GM19023 (cell line): Measurements from ENCODE around the gene ARAF.
"Not testable (repeated sequence)": the region's sequence is repeated elsewhere in the genome, so short reads cannot be mapped to it uniquely, and the experiment has no call there.

Experiments
- ATAC-seq: cut with Tn5 transposase; IDR thresholded peaks from one replicate; pipeline ENCODE4 v1.9.1; 2021; ENCODE audit warnings: mild to moderate bottlenecking, moderate library complexity; ENCODE audit not compliant: unreplicated experiment

ARAF gene

DNA sequence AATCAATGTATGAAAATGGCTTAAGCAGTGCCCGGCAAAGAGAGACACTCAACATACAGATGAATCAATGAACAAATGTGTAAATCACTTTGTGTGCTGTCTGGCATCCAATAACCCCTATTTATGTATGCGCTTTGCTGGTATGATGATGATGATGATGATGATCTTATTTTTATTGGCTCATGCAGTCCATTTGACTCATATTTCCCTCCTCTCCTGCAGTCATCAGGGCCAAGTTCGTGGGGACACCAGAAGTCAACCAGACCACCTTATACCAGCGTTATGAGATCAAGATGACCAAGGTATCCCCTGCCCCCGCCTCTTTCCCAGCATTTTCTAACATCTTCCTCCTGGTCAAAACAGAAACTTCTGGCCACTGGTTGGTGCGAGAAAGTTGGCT, 23.7 kb downstream of the ARAF start:
- ATAC-seq = no peak

DNA sequence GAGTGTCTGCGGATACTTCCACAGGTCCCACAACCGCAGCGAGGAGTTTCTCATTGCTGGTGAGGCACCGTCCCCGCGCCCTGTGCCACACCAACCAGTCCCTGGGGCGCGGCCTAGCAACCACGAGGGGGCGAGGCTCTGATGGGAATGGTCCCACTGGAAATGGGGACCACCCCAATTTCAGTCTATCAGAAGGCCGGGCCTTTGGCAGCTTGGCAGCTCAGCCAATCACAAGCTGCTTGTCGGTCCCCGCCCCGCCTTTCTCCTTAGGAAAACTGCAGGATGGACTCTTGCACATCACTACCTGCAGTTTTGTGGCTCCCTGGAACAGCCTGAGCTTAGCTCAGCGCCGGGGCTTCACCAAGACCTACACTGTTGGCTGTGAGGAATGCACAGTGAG, 24.3 kb downstream of the ARAF start:
- ATAC-seq = no peak

DNA sequence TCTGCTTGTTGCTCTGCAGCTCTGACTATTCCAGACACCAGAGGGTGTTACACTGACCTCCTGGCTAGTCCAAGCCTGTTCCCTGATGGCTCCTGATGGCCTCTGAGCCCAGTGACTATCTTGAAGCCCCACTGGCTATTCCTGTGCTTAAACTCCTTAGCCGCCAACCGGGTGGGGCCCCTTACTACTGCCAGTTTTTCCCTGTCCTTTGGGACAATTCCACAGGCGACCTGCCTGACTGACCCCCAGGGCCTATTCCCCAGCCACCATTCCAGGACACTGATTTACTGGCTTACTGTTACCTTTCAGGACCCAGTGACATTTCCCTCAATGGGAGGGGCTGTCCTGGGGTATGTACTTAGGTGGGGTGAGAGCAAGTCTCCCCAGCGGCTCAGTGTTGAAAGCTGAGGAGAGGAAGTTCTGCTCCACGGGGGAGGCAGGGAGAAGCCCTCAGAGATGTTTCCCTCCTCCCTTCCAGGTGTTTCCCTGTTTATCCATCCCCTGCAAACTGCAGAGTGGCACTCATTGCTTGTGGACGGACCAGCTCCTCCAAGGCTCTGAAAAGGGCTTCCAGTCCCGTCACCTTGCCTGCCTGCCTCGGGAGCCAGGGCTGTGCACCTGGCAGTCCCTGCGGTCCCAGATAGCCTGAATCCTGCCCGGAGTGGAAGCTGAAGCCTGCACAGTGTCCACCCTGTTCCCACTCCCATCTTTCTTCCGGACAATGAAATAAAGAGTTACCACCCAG, 25.2 kb downstream of the ARAF start:
- no peak for ATAC-seq

DNA sequence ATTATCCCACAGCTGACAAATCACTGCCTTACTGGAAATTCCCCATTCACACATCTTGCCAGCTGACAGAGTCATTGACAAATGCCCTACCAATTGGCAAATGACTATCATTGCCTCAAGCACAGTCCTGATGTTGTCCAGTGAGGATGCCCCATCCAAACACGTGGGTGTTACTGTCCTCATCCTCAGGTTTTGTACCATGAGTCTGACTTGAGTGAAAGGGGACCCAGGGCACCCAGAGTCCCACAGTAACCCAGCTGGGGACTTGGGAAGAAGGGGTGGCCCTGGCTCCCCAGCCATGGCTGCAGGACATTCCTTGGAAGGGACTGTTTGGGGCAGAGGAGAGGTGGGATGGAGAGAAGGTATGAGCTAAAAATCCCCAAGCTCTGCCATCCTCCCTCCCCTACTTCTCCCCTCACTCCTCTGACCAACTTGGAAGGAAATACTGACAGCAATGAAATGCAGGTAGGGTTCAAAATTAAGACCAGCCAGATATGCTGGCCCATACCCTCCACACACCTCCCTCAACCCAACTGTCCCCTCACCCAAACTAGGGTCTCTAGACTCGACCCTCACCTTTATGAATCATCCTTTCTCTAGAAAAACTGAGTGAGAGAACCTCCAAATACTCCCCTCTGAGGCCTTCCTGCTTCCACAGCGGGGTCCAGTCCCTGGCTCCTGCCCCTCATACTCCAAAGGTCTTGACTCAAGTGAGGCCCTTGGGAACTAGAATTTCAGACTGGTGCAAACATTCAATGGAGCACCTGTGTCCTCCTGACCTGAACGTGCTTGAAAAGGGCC, 26.3 kb downstream of the ARAF start:
- ATAC-seq = no peak

DNA sequence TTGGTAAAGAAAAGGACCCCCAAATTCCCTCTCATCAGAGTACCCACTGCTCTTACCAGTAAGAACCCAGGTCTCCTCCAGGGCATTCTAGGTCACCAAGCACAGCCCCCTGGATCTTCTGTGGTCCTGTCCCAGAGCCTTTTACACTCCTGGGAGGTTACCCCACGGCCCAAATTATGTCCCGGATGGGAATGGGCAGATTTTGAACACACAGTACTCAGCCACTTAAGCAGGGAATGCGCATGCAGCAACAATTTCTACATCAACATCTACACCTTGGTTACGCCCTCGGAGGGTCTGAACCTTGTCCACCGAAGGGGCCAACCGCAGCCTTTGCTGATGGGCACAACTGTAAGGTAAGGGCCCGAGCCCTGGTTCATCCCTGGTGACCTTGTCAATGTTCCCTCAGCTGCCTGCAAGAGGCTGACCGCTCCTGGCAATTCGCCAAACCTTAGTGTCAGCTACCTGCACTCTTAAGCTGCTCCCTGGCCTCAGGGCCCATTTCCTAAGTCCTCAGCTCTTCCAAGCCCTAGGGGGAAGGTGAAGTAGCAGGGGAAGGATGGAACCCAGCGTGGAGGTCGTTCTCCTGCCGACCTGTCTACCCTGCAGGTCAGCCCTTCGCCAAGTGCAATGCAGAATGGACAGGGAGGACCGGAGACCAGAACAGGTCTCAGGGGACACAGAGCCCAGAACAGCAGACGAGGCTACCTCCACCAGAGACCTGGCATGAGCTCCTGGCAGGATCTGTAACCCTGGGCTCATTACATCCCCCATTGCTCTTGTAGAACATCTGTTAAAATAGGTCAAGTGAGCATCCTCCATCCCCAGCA, 27.1 kb downstream of the ARAF start:
- ATAC-seq = no peak

DNA sequence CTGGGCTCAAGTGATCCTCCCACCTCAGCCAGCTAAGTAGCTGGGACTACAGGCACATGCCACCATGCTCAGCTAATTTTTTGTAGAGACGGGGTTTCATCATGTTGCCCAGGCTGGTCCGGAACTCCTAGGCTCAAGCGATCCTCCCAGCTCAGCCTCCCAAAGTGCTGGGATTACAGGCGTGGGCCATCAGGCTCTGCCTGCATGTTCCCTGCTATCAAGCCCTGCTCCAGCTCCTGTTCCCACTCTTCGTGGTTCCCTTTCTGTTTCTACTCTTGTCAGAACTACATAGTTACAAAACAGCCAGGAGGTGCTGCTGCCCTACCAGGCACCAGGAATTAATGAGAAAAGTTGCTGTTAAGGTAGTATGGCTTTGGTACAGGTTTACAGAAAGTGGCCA, 30.0 kb downstream of the ARAF start:
- ATAC-seq = no peak

DNA sequence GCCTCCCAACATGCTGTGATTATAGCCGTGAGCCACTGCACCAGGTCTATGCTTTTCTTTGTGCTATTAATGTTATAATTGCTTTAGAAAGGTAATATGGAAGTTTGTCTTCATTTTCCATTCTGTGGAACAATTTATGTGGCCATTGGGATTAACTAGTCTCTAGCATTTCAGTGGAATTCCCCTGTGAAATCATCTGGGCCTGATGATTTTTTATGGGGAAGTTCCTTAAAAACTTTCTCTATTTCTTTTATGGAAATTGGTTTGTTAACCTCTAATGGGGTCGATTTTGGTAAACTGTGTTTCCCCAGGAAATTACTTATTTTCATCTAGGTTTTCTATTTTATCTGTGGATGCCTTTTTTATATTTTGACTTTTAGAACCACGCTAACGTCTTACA, 32.5 kb downstream of the ARAF start:
- ATAC-seq = no peak

DNA sequence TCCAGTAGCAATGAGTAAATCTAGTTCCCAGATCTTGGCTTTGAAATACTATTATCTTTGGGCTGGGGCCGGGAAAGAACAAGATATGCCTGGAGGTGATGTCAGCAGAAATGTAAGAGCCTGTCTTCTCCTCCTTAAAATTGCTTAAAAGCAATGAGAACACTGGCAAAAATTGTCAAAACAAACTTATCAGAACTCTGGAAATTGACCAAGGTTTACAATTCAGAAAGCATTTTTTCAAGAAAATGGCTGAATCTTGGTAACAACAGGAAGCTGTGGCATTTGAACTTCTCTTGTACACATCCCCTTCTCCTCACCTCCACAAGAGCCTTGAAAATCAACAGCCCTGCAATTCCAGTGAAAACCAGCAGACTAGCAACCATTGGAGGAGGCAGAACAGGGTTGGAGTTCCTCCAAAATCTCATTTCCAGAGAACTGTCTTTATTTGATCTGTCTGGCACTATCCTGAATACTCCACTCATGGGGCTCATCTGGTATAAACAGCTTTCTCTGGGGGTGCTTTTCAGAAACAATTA, 34.8 kb downstream of the ARAF start:
- ATAC-seq = no peak

DNA sequence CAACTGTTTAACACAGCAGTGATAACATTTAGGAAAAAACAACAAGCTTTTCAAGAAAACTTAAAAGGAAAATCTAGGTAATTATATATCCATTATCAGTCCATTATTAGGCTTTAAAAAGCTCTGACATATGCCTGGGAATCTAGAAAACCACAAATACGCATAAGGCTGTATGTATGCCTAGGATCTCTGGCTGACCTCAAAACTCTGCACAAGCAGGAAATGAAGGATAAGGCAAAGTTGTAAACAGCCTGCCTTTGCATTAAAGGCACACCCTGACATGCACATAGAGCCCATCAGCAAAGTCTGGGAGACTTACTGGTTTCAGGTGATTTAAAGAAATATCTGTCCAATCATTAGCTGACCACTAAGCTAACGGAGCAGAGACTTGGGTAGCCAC, 35.3 kb downstream of the ARAF start:
- no peak for ATAC-seq

DNA sequence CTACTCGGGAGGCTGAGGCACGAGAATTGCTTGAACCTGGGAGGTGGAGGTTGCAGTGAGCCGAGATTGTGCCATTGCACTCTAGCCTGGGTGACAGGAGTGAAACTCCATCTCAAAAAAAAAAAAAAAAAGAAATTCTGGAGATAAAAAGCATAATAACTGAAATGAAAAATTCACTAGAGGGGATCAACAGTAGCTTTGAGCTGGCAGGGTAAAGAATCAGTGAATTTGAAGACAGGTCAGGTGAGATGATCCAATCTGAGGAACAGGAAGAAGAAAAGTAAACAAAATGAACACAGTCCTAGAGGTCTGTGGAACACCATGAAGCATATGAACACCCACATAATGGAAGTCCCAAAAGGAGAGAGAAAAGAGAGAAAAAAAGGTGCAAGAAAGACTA, 36.2 kb downstream of the ARAF start:
- no peak for ATAC-seq

DNA sequence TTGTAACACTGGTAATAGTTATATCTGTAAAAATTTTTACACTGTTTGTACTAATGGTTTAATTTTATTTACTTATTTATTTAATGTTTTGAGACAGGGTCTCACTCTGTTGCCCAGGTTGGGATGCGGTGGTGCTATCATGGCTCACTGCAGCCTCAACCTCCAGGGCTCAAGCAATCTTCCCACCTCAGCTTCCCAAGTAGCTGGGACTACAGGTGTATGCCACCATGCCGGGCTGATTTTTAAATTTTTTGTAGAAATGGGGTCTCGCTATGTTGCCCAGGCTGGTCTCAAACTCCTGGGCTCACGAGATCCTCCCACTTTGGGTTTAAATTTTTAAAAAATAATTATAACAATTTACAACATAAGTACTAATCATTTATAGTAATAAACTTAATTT, 42.1 kb downstream of the ARAF start:
- not testable (repeated sequence) for ATAC-seq

DNA sequence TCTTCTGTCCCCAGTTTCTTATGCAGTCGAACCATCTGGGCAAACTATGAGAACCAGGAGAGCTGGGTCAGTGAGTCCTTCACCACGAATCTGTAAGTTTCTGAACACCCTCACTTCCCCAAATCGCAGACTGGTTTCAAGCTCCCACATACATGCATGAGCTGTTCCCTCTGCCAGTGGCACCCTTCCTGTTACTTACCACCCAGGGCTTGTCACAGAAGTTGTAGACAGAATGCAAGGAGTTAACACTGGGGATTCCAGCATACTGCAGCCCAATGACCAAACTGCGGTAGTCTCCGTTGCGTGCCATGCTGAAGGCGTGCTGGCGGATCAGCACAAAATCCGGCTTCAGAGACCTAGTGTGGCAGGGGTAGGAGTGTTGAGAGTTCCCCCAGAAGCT, 44.0 kb downstream of the ARAF start:
- no peak for ATAC-seq

DNA sequence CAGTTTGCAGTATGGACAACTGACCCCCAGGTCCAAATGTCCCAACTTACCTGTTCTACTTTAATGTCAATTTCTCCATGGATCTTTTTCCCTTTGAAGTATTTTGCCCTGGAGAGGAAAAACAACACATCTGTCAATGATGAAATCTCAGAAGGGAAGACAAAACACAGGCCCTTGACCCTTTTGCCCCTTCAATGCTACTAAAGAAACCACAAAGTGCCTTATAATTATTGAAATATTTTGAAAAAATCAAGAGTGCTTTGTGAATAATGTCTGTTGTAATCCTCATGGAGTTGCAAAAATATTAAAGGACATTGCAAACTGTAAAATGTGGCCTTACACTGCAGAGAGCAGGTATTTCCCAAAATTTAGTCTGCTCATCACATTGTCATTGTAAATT, 46.1 kb downstream of the ARAF start:
- ATAC-seq = no peak

DNA sequence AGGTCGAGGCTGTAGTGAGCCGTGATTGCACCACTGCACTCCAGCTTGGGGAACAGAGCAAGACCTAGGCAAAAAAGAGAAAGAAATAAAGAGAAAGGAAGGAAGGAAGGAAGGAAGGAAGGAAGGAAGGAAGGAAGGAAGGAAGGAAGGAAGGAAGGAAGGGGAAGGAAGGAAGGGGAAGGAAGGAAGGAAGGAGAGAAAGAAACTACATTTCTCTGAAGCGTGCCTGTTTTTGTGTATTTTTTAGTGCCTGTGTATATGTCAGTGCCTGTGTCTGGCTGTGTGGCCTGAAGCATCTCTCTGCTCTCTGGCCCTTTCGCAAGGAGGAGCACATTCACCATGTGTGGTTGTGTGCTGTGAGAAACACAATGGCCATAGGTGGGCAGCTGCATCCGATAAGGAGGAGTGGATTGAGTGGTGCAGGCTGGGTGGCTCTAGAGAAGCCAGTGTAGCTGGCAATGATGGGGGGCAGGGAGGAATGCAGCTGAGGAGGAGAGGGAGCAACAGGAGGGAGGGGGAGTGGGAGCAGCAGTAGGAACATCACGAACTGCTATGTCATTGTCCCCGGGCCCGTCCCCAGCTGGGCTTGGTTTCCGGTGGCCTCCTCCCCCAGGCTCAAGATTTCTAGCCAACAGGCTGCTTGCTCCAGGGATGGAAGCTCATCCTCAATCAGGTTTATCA, 47.3 kb downstream of the ARAF start:
- no peak for ATAC-seq

DNA sequence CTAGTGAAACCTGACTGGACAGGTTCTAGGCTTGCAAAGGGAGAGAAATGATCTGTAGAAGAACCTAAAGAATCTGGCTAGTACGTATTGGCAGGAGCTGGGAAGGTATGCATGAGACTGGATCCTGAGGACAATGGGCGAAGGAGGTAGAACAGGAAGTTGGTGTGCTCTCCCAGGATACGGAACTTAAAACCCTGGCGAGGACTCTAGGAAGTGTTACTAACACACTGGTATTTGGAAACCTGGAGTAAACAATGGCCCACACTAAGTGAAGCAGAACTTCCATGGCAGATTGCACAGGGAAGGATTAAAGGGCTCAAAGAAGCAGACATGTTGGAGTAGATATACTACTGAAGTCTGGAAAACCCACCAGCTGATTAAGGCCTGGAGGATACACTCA, 49.5 kb downstream of the ARAF start:
- ATAC-seq = no peak

DNA sequence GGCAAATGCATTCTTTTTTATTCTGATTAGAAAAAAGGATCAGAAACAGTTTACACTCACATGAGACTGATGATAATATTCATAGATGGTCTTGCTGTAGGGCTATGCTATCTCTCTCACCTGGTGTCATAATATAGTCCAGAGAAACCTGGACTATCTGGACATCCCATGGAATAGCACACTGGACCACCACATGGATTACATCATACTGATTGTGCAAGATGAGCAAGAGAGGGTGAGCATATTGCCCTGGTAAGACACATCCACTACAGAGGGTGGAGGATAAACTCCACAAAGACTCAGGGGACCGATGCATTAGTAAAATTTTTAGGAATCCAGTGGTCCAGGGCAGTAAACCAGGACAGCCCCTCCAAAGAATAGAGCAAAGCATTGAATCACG, 50.5 kb downstream of the ARAF start:
- ATAC-seq = no peak

DNA sequence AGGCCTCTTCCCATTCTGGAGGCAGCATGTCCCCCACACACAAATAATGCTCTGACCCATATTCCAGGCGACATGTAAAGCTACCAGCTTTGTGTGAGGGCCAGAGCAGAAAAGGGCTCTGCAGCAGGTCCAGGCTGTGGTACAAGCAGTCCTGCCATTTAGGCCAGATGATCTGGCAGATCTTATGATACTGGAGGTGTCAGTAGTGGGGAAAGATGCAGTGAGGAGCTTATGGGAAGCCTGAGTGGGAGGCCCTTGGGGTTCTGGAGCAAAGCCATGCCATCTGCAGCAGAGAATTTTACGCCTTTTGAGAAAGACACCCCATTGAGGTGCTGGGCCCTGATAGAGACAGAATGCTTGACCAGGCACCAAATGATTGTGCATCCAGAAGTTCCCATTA, 50.9 kb downstream of the ARAF start:
- no peak for ATAC-seq

DNA sequence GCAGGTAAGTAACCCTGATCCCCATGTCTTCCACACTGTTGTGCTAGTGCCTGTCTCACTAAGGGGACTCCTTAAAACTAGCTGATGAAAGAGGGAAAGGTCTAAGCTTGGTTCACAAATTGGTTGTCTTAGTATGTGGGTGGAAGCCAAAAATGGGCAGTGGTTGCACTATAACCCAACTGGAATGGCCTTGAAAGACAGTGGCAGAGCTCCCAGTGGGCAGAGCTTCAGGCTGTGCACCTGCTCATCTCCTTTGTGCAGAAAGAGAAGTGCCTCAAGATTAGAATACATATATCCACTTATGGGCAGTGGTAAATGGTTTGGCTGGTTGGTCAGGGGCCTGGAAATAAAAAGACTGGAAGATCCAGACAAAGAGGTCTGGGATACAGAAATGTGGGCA, 51.4 kb downstream of the ARAF start:
- ATAC-seq = no peak

DNA sequence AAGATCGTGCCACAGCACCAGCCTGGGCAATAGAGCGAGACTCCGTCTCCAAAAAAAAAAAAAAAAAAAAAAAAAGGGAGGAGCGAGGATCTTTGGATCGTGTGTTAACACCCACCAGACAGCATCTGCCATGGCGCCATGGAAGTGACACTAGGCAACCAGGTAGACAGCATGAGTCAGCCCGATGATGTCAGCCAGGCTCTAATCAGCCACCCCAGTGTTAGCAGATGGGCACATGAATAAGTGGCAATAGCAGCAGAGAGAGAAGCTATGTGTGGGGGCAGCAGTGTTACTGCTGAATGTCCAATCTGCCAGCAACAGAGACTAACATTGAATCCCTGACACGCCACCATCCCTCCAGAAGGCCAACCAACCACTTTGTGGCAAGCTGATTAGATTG, 52.1 kb downstream of the ARAF start:
- ATAC-seq = no peak

DNA sequence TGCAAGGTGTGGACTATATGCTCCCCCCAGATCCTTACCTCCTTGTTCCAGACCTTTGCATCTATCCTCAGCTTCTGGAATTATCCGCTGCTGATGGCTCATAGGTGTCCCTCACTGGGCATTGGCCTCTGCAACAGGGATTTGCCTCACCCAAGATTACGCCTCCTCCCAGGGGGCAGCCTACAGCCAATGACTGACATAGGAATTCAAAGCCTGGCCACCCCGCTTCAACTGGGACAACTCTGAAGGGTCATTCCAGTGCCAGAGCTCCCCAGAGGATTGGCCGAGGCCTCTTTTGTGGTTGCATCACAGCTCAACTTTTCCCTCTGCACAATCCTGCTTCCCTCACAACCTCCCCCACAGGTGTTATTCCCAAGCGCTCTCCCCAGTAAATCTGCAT, 53.6 kb downstream of the ARAF start:
- ATAC-seq = no peak

DNA sequence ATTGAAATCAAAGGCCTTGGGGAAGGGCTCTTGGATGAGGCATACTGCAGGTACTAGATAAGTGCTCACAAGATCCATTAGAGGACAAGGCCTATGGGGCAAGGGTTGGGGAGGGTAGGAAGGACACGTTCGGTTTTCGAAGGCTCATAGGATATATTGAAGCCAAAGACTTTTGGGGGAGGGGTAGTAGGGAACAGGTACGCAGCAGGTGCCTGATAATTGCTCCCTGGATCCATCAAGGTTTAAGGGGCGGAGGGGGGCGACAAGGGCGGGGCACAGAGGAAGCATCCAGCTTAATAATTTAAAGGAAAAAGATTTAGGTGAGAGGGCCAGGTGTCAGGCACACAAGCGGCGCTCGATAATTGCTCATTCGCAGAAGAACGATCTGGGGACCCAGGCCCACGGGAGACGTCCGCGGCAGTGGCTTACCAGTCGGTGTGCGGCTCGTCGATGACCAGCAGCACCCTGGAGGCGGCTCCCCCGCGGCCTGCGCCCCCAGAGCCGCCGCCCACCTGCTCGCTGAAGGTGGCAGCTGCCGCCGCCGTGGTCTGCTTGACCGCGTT, 58.0 kb downstream of the ARAF start:
- no peak for ATAC-seq
